ENCODE results near the gene ANKRD23. TPM values are rescaled to one million over a fixed set of nuclear protein-coding genes. Genes with fewer than 3 reads are reported as not detected.

ANKRD23 gene
- polyA plus RNA-seq, 1 donor from 2014 or later, result 12.1 TPM

DNA sequence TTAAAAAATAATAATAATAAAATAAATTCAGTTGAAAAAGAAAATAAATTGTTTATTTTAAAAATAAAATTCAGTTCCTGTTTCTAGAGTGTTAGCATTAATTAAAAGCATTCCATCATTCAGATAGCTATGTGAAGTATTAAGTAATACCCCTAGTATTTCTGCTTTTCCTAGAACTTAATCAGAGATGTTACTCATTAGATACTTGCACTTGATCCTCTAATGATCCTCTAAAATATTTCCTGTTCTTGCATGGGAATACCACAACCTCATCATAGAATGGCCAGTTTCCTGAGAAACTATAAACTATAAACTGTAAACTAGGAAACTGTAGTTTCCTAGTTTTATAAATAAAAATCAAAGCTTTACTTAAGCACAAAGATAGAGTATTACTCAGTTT is 38.8 kb downstream of the ANKRD23 start:
- no peaks in the 10 kb centered on the region for H3K9me2 ChIP-seq (ENCODE audit: insufficient read depth, low read length)
- H3K4me3 ChIP-seq (ENCODE audit: low read length), result no peak overlapping the region
- H3K36me3 ChIP-seq (ENCODE audit: insufficient read depth, low read length), result no peaks in the 10 kb centered on the region
- H3F3A ChIP-seq (ENCODE audit: insufficient read depth, low read length, poor library complexity, severe bottlenecking), result no peaks in the 10 kb centered on the region
- no peak overlapping the region for H2AFZ ChIP-seq (ENCODE audit: low read depth, low read length)
- no peaks in the 10 kb centered on the region for H3K79me2 ChIP-seq (replicated peaks; ENCODE audit: insufficient read depth, low read length)
- no peak overlapping the region for H3K9ac ChIP-seq (ENCODE audit: low read length)
- no peak overlapping the region for H3K4me2 ChIP-seq (ENCODE audit: low read length)
- no peaks in the 10 kb centered on the region for H3K27me3 ChIP-seq (ENCODE audit: insufficient read depth, low read depth, low read length)
- no peaks in the 10 kb centered on the region for H3K9me3 ChIP-seq (ENCODE audit: low read length)
- no peak overlapping the region for H3K27ac ChIP-seq (ENCODE audit: low read length)
- TF ChIP-seq RAD21 (conservative IDR thresholded peaks at IDR 0.05) (no peak), POLR2AphosphoS5 (IDR thresholded peaks at IDR 0.05) (no peak), EP300 (conservative IDR thresholded peaks at IDR 0.05; ENCODE audit: poor library complexity, severe bottlenecking) (no peak), EZH2 (IDR thresholded peaks at IDR 0.05; ENCODE audit: borderline replicate concordance, insufficient read depth, low read length, poor library complexity, severe bottlenecking) (no peak)
- TF ChIP-seq, protein P1, sequence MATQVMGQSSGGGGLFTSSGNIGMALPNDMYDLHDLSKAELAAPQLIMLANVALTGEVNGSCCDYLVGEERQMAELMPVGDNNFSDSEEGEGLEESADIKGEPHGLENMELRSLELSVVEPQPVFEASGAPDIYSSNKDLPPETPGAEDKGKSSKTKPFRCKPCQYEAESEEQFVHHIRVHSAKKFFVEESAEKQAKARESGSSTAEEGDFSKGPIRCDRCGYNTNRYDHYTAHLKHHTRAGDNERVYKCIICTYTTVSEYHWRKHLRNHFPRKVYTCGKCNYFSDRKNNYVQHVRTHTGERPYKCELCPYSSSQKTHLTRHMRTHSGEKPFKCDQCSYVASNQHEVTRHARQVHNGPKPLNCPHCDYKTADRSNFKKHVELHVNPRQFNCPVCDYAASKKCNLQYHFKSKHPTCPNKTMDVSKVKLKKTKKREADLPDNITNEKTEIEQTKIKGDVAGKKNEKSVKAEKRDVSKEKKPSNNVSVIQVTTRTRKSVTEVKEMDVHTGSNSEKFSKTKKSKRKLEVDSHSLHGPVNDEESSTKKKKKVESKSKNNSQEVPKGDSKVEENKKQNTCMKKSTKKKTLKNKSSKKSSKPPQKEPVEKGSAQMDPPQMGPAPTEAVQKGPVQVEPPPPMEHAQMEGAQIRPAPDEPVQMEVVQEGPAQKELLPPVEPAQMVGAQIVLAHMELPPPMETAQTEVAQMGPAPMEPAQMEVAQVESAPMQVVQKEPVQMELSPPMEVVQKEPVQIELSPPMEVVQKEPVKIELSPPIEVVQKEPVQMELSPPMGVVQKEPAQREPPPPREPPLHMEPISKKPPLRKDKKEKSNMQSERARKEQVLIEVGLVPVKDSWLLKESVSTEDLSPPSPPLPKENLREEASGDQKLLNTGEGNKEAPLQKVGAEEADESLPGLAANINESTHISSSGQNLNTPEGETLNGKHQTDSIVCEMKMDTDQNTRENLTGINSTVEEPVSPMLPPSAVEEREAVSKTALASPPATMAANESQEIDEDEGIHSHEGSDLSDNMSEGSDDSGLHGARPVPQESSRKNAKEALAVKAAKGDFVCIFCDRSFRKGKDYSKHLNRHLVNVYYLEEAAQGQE (IDR thresholded peaks at IDR 0.05; ENCODE audit: borderline replicate concordance), result no peak
- H4K20me1 ChIP-seq (ENCODE audit: insufficient read depth), result no peaks in the 10 kb centered on the region

DNA sequence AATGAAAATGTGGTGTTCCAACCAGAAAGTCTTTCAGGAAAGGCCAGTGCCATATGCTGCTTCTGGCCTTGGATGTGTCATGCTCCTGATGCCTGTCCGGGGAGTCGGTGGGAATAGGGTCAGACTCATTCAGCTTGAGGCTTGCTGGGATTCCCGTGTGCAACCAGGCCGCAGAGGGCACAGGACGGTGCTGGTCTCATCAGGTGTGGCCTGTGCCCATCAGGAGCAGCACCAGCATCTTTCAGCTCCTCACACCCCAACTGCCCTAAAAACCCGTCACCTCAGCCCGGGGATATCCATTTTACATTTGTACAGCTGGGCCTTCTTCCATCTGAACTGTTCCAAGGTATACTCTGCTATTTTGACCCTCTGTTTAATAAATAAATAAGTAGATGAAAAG is 41.1 kb downstream of the ANKRD23 start:
- H3F3A ChIP-seq (ENCODE audit: insufficient read depth, low read length, poor library complexity, severe bottlenecking), result no peaks in the 10 kb centered on the region
- no peaks in the 10 kb centered on the region for H4K20me1 ChIP-seq (ENCODE audit: insufficient read depth)
- TF ChIP-seq EP300 (conservative IDR thresholded peaks at IDR 0.05; ENCODE audit: poor library complexity, severe bottlenecking) (no peak), TAF1 (IDR thresholded peaks at IDR 0.05; ENCODE audit: low read depth) (no peak), MXI1 (conservative IDR thresholded peaks at IDR 0.05; ENCODE audit: poor library complexity, severe bottlenecking) (no peak), RAD21 (conservative IDR thresholded peaks at IDR 0.05) (no peak), SMC3 (conservative IDR thresholded peaks at IDR 0.05; ENCODE audit: poor library complexity) (no peak)
- TF ChIP-seq, protein P1 (IDR thresholded peaks at IDR 0.05; ENCODE audit: borderline replicate concordance), result no peak
- TF ChIP-seq, protein P2, sequence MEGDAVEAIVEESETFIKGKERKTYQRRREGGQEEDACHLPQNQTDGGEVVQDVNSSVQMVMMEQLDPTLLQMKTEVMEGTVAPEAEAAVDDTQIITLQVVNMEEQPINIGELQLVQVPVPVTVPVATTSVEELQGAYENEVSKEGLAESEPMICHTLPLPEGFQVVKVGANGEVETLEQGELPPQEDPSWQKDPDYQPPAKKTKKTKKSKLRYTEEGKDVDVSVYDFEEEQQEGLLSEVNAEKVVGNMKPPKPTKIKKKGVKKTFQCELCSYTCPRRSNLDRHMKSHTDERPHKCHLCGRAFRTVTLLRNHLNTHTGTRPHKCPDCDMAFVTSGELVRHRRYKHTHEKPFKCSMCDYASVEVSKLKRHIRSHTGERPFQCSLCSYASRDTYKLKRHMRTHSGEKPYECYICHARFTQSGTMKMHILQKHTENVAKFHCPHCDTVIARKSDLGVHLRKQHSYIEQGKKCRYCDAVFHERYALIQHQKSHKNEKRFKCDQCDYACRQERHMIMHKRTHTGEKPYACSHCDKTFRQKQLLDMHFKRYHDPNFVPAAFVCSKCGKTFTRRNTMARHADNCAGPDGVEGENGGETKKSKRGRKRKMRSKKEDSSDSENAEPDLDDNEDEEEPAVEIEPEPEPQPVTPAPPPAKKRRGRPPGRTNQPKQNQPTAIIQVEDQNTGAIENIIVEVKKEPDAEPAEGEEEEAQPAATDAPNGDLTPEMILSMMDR (IDR thresholded peaks at IDR 0.05; ENCODE audit: poor library complexity, severe bottlenecking), result no peak
- no peaks in the 10 kb centered on the region for H3K27me3 ChIP-seq (ENCODE audit: insufficient read depth, low read depth, low read length)
- no peaks in the 10 kb centered on the region for H3K9me2 ChIP-seq (ENCODE audit: insufficient read depth, low read length)
- H3K9ac ChIP-seq (ENCODE audit: low read length), result no peak overlapping the region
- no peaks in the 10 kb centered on the region for H3K79me2 ChIP-seq (replicated peaks; ENCODE audit: insufficient read depth, low read length)
- H3K4me3 ChIP-seq (ENCODE audit: low read length), result no peak overlapping the region
- H3K27ac ChIP-seq (ENCODE audit: low read length), result no peak overlapping the region
- no peak overlapping the region for H3K4me2 ChIP-seq (ENCODE audit: low read length)
- no peaks in the 10 kb centered on the region for H3K36me3 ChIP-seq (ENCODE audit: insufficient read depth, low read length)
- H3K9me3 ChIP-seq (ENCODE audit: low read length), result no peaks in the 10 kb centered on the region
- no peak overlapping the region for H2AFZ ChIP-seq (ENCODE audit: low read depth, low read length)
